Smooth muscle cell (in vitro differentiated cells): Measurements from ENCODE around the gene PAX6. TPM values are rescaled to one million over a fixed set of nuclear protein-coding genes. Genes with fewer than 3 reads are reported as not detected.

Experiments used
- DNase-seq: peaks from one replicate; lab custom pipeline; 2025; ENCODE audit not compliant: unreplicated experiment; lab: John Stamatoyannopoulos, UW
- H2AFZ ChIP-seq: fragments of 200-600 bp; sonication (generic); 2 replicates; pipeline ENCODE4 v1.6.0; 2016; ENCODE audit warnings: antibody characterized with exemption, low read depth, mild to moderate bottlenecking
- H3F3A ChIP-seq: fragments of 200-600 bp; sonication (generic); 2 replicates; pipeline ENCODE4 v1.6.0; 2017; ENCODE audit warnings: antibody characterized with exemption, low read depth
- H3K27ac ChIP-seq: fragments of 200-600 bp; sonication (generic); 2 replicates; pipeline ENCODE4 v1.5.1; 2016; ENCODE audit warnings: low read depth, mild to moderate bottlenecking
- H3K27me3 ChIP-seq: fragments of 200-600 bp; sonication (generic); 2 replicates; pipeline ENCODE4 v1.6.1; 2016; ENCODE audit warnings: low read depth, mild to moderate bottlenecking
- H3K36me3 ChIP-seq: fragments of 200-600 bp; sonication (generic); 2 replicates; pipeline ENCODE4 v1.5.1; 2016; ENCODE audit warnings: low read depth
- H3K4me1 ChIP-seq: fragments of 200-600 bp; sonication (generic); 2 replicates; pipeline ENCODE4 v1.5.1; 2016; ENCODE audit warnings: low read depth
- H3K4me2 ChIP-seq: fragments of 200-600 bp; sonication (generic); 2 replicates; pipeline ENCODE4 v1.6.0; 2016; ENCODE audit warnings: mild to moderate bottlenecking
- H3K4me3 ChIP-seq: fragments of 200-600 bp; sonication (generic); 2 replicates; pipeline ENCODE4 v1.5.1; 2016; ENCODE audit warnings: mild to moderate bottlenecking
- H3K79me2 ChIP-seq: fragments of 200-600 bp; sonication (generic); 2 replicates; pipeline ENCODE4 v1.6.0; 2016; ENCODE audit warnings: low read depth, mild to moderate bottlenecking
- H3K9ac ChIP-seq: fragments of 200-600 bp; sonication (generic); 2 replicates; pipeline ENCODE4 v1.6.0; 2016; ENCODE audit warnings: low read depth
- H3K9me3 ChIP-seq: fragments of 200-600 bp; sonication (generic); replicated peaks from 2 replicates; pipeline ENCODE4 v1.5.1; 2016; ENCODE audit warnings: low read depth
- H4K20me1 ChIP-seq: fragments of 200-600 bp; sonication (generic); 2 replicates; pipeline ENCODE4 v1.6.0; 2016; ENCODE audit warnings: low read depth
- WGBS: methylation state at CpG from one replicate; pipeline ENCODE4 v1.1.7; 2016; ENCODE audit warnings: low lambda C conversion rate; 5-methylcytosine and 5-hydroxymethylcytosine counted together
- polyA plus RNA-seq: library from polyadenylated mRNA; unstranded; fragments of >200 nt; fragmentation: Nextera tagmentation; extraction: Ambion mirVana; gene quantifications from 2 replicates; pipeline ENCODE4 v1.2.1, GENCODE V29; 2016
- total RNA-seq: library from RNA; depleted of rRNA; stranded (reverse); fragments of >200 nt; gene quantifications from 2 replicates; pipeline ENCODE4 v1.2.3, GENCODE V29; 2014
- TF ChIP-seq, protein P1 (sequence below): fragments of 200-600 bp; sonication (generic); IDR thresholded peaks from 2 replicates; pipeline ENCODE4 v1.5.1; 2017; ENCODE audit warnings: borderline replicate concordance, mild to moderate bottlenecking, antibody characterized with exemption; ENCODE audit not compliant: insufficient read depth, poor library complexity, severe bottlenecking

Gene PAX6
- total and polyA plus RNA-seq, 2 experiments from 2014 or later: not detected

DNA sequence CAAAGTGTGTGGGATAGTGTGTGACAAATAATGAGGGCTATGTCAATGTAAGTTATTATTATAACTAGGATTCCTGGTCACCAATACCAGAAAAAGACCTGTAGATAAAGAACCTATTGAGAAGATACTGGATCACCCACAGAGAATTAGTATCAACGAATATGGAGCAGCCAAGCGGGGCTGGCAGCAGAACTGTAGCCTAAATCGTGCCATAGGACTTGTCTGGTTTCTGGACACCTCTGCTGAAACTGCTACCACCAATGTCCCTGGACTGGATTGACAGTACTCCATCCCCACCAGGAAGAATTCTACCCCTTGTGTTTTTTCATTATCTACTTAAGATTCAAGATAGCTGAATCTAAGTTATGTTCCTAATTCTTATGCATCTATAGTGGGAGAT, 30.3 kb upstream of the PAX6 start:
- 84% methylated on average over 3 of the region's 3 CpGs for WGBS
- H3K9me3 ChIP-seq: no peaks in the 10 kb centered on the region
- no peaks in the 10 kb centered on the region for H3F3A ChIP-seq
- no peaks in the 10 kb centered on the region for H3K79me2 ChIP-seq
- no peaks in the 10 kb centered on the region for H4K20me1 ChIP-seq
- H3K4me1 ChIP-seq: no peaks in the 10 kb centered on the region
- H3K4me3 ChIP-seq: no peak overlapping the region
- no peak overlapping the region for H3K4me2 ChIP-seq
- no peak overlapping the region for H2AFZ ChIP-seq
- H3K36me3 ChIP-seq: no peaks in the 10 kb centered on the region
- TF ChIP-seq, protein P1, sequence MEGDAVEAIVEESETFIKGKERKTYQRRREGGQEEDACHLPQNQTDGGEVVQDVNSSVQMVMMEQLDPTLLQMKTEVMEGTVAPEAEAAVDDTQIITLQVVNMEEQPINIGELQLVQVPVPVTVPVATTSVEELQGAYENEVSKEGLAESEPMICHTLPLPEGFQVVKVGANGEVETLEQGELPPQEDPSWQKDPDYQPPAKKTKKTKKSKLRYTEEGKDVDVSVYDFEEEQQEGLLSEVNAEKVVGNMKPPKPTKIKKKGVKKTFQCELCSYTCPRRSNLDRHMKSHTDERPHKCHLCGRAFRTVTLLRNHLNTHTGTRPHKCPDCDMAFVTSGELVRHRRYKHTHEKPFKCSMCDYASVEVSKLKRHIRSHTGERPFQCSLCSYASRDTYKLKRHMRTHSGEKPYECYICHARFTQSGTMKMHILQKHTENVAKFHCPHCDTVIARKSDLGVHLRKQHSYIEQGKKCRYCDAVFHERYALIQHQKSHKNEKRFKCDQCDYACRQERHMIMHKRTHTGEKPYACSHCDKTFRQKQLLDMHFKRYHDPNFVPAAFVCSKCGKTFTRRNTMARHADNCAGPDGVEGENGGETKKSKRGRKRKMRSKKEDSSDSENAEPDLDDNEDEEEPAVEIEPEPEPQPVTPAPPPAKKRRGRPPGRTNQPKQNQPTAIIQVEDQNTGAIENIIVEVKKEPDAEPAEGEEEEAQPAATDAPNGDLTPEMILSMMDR: no peak
- peaks cover 68% of the 10 kb centered on the region for H3K27me3 ChIP-seq
- H3K9ac ChIP-seq: no peak overlapping the region
- no peak for DNase-seq
- H3K27ac ChIP-seq: no peak overlapping the region

DNA sequence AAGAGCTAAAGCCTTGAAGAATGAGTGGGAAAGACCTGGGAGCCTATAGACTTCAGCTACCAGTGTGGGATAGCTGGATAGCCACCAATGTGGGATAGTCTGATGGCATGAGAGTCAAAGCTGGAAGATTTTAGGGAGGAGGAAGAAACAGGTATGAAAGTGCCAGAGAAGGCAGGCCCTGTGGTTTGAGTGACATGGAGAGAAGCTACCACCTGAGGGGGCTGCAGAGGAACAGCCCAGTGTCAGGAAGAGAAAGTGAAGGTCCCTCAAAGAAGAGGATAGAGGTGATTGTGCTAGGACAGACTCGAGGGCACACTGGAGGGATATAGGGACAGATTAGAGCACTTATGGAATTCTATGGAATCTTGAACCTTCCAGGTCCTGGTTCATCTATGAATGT, 23.1 kb upstream of the PAX6 start:
- Histone ChIP-seq H3K9me3 (no peaks in the 10 kb centered on the region), H3K9ac (no peak overlapping the region), H3K27me3 (peaks cover 92% of the 10 kb centered on the region), H3K4me3 (no peak overlapping the region), H3K4me2 (no peak overlapping the region), H3F3A (no peaks in the 10 kb centered on the region), H3K36me3 (no peaks in the 10 kb centered on the region), H4K20me1 (no peaks in the 10 kb centered on the region), H2AFZ (no peak overlapping the region), H3K27ac (no peak overlapping the region), H3K79me2 (no peaks in the 10 kb centered on the region), H3K4me1 (peaks cover 9% of the 10 kb centered on the region)
- WGBS: 40% methylated on average over 1 of the region's 1 CpG
- DNase-seq: no peak
- TF ChIP-seq, protein P1: no peak

DNA sequence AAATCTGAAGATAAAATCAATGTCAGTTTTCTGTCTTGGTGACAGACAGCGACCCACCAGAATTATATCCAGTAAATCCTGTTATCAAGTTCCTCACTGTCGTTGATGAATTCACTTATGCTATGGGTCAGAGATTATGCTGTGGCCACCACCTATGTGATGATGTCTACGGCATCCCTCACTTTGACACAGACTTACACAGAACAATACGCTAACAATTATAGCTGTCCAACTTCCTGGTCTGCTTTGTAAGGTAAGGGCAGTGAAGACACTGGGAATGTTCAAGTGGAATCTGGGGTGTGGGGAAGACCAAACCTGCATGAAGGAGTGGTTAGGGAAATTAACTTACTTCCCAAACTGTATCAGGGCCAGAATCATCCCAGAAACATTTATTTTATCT, 19.3 kb upstream of the PAX6 start:
- Histone ChIP-seq H3K9ac (no peak overlapping the region), H3F3A (no peaks in the 10 kb centered on the region), H3K4me3 (no peak overlapping the region), H4K20me1 (no peaks in the 10 kb centered on the region), H3K27me3 (peaks cover 95% of the 10 kb centered on the region), H3K36me3 (no peaks in the 10 kb centered on the region), H3K4me1 (peaks cover 12% of the 10 kb centered on the region), H3K4me2 (no peak overlapping the region), H3K79me2 (no peaks in the 10 kb centered on the region), H2AFZ (no peak overlapping the region), H3K27ac (no peak overlapping the region), H3K9me3 (no peaks in the 10 kb centered on the region)
- WGBS: 73% methylated on average over 4 of the region's 4 CpGs
- no peak for DNase-seq
- TF ChIP-seq, protein P1: no peak

DNA sequence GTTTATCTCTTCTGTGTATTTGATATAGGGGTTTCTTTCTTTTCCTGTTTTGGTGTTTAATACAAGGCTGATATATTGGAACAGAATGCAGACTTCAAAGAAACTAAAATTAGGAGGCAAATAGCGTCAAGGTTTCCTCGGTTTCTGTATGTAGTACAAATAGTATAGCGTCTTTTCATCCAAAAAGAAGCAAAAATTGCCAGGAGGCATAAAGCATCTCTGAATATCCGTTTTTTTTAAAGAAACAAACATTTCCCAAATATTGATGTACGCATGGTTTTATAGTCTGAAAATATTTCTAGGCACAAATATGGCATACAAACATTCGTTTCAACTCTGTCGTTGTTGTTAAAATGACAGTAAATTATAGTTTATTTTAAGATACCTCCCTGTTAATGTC, 17.1 kb upstream of the PAX6 start:
- TF ChIP-seq, protein P1: no peak
- Histone ChIP-seq H3K27me3 (peaks cover 95% of the 10 kb centered on the region), H3K4me3 (no peak overlapping the region), H3K4me1 (peaks cover 18% of the 10 kb centered on the region), H2AFZ (no peak overlapping the region), H3K27ac (no peak overlapping the region), H3K9me3 (no peaks in the 10 kb centered on the region), H3K9ac (no peak overlapping the region), H3K79me2 (no peaks in the 10 kb centered on the region), H4K20me1 (no peaks in the 10 kb centered on the region), H3K36me3 (no peaks in the 10 kb centered on the region), H3K4me2 (no peak overlapping the region), H3F3A (no peaks in the 10 kb centered on the region)
- no peak for DNase-seq
- WGBS: 45% methylated on average over 7 of the region's 7 CpGs
